ENCODE results near the gene PITRM1.

PITRM1 gene

GRCh38 chr10:3139216-3139910 is 33.2 kb downstream of the PITRM1 start:
- DNase-seq (ENCODE audit: low read depth), result no peak

DNA sequence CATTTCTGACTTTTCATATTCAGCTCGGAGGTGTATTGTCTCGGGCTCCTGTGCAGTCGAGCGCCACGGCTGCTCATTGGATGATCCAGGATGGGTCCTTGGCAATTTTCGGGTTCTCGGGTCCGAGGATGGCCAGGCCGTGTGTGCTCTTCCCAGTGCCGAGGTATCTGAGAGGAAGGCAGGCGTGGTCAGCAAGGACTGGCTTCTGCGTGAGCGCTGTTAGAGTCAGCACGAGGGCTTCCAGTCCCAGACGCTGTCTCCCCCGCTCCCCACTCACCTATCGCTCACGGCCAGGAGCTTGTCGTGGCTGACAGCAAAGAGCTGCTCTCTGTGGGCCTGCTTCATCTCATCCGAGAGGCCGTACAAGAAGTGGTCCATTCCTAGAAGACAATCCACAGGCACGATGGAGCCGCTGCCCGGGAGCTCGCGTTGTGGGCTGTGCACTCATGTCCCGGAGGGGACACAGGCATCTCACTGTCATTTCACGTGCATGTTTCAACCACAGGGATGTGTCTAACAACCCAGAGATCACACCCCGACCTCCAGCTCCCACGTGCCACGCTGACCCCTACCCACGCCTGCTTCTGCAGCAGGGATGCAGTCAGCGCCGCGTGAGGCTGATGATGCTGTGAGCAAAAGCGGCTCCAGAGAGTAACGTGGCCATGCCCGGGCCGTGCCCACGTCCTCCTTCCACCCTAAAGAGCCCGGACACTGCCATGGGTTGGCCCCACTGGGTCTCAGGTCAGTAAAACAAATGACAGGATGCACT is 34.4 kb downstream of the PITRM1 start:
- DNase-seq (ENCODE audit: low read depth), result no peak

DNA sequence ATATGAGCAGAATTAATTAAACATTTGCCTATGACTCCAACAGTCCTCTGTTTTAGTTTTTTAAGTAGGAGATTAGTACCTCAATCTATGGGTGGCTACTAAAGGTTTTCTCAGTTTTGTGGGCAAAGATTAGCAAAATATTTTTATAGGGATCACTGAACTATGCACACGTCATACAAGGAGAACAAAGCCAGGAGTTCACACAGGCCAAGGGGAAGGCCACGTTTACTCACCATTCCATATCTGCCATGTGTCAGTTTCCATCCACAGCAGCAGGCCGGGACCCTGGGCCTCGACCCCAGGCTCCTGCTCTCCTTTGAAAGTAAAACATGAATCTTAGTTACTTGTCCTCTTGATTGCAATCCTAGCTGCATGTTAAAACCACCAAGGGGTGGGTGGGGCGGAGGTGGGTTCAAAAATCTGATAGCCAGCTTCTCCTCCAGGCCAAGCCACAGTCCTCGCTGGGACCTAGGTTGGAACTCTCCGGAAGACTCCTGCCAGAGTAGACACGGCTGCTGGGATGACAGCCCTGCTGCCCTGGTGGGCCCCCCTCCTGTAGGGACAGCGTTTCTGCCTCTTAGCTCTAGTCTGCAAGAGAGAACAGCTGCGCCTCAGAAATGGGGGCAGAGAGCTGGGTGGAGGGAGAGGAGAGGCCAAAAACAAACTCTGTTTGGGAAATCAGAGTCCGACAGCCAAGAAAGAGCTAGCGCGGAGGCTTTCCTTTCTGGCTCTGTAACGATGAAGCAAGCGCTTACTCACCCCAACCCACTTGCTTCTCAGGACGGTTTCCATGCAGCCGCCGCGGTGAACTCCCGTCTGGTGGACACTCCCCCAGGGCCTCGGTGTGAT is 35.6 kb downstream of the PITRM1 start:
- no peak for DNase-seq (ENCODE audit: low read depth)

GRCh38 chr10:3136336-3136735 is 36.2 kb downstream of the PITRM1 start:
- DNase-seq (ENCODE audit: low read depth), result no peak

GRCh38 chr10:3135006-3135405 is 37.6 kb downstream of the PITRM1 start:
- no peak for DNase-seq (ENCODE audit: low read depth)

- no peak for DNase-seq (ENCODE audit: low read depth)
Measured at GRCh38 chr10:3133948-3134347, 38.6 kb downstream of the PITRM1 start.

- no peak for DNase-seq (ENCODE audit: low read depth)
Measured at GRCh38 chr10:3132036-3133025, 40.3 kb downstream of the PITRM1 start.

DNA sequence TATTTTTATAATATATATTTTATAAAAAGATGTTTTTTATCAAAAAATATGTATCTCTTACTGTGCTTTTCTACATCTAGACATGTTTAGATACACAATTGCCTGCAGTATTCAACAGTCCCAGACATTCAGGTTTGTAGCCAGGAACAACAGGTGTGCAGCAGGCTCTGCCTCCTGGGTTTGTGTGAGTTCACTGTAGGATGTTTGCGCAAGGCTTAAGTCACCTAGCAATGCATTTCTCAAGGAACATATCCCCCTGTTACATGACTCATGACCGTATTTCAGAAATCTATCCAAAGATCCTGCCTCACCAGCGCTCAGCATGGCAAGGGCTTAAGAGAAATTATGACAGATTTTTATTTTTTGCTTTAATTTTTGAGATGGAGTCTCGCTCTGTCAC is 41.5 kb downstream of the PITRM1 start:
- no peak for DNase-seq (ENCODE audit: low read depth)

DNA sequence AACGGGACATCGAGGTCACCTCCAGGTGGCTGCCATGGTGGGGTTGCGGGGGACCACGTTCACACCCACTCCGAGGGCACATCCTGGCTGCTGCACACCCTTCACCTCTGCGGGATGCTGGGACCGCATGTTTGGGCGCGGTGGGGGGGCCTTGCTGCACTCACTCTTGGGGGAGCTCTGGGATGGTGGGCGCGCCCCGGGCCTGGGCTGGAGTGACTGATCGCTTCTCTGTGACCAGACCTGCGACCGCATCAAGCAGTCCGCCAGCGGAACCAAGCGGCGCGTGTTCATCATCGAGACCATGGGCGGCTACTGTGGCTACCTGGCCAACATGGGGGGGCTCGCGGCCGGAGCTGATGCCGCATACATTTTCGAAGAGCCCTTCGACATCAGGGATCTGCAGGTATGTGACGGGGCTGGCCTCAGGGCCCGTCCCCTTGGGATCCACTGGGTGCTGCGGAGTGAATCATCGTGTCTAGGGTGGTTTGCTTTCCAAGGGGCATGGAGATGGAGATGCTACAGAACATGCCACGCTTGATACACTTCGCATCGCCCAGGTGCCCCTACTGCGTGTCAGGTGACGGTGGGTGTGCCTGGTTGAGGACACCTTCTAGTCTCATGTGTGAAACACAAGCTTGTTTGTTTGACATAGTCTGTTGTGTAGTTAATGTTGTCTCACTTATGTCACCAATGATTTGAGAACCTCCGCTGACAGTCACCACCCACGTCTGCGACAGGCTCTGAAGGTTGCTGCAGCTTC is 42.8 kb downstream of the PITRM1 start:
- no peak for DNase-seq (ENCODE audit: low read depth)

GRCh38 chr10:3128379-3129130 is 44.0 kb downstream of the PITRM1 start:
- DNase-seq (ENCODE audit: low read depth), result no peak

DNA sequence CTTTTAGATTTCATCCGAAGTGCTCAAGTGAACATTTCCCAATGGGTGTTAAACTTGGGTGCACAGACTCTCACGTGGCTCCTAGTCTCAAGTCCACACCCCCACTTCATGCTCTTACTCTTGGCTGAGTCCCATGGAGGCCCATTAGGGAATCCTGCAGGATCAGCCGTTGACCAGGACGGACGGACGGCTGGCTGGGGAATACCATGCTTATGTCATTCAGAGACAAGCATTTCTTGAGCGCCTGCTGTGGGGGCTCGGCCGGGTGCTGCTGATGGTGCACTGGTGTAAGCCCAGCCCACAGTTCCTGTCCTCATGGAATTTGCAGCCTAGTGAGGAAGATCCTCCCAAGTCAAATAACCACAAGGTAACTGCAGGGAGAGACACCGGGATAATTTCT is 44.7 kb downstream of the PITRM1 start:
- no peak for DNase-seq (ENCODE audit: low read depth)

DNA sequence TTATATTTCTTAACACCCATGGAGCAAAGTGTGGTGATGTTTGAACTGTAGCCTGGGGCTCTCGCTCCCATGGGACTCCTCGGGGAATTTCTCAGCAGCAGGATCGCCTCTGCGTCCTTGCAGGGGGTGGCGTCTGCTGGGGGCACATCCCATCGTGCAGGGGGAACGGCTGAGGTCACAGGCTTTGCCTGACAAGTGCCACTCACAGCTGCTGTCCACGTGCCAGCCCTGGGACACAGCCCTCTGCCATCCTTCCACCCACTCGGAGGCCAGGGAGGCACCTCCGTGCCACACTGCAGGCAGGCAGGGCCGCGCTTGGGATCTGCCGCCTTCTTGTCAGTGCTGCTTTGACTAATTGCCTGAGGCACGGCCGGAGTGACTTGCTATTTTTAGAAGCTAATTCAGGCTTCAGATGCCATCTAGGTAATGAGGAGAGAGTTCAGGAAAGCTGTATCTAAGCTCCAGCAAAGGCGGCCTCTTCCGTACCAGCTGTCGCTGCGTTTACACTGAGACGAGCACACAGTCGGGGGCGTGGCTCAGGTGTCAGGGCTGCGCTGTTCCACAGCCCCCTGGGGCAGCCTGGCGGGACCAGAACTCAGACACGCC is 45.7 kb downstream of the PITRM1 start:
- no peak for DNase-seq (ENCODE audit: low read depth)

DNA sequence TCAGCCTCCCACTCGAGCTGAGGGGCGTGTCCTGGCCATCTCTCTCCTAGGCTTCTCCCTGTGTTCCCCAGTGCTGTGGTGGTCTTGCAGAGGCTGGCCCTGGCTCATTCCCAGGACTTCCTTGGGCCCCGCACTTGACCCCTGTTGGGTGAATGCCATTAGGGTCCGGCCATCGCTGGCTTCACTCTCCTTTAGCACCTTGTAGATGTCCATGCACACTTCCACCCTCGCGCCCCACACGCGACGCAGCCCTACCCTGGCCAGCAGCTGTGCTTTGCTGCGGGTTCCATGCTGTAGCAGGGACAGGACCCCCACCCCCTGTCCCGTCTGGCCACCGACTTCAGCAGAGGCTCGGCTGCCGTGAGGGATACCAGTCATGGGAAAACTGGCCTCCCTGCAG is 46.3 kb downstream of the PITRM1 start:
- DNase-seq (ENCODE audit: low read depth), result no peak

DNA sequence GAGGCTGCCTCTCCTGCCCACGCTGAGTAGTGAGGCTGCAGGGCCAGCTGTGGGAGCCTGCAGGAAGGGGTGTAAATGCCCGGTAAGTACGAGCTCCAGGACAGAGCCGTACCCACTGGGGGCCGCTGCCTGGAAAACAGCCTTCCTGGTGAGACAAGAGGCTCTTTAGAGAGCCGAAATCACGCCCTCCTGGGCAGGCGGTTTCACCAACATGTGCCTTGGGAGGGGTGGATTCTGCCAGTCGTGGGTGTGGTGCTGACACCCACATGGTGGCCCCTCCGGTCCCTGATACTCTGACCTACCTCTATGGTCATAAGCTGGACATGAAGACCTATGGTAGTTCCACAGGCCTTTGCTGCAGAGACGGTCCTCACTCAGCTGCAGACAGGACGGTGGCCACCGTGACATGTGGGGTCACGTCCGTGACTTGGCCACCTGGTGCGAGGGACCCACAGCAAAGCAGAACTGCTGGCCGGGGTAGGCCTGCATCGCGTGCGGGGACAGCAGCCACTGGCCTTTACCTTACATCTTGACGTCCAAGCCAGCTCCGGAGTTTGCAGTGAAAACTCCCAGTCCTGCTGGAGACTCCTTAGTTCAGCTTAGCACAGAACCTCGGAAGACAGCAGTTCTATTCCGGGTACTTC is 46.9 kb downstream of the PITRM1 start:
- DNase-seq (ENCODE audit: low read depth), result no peak

DNA sequence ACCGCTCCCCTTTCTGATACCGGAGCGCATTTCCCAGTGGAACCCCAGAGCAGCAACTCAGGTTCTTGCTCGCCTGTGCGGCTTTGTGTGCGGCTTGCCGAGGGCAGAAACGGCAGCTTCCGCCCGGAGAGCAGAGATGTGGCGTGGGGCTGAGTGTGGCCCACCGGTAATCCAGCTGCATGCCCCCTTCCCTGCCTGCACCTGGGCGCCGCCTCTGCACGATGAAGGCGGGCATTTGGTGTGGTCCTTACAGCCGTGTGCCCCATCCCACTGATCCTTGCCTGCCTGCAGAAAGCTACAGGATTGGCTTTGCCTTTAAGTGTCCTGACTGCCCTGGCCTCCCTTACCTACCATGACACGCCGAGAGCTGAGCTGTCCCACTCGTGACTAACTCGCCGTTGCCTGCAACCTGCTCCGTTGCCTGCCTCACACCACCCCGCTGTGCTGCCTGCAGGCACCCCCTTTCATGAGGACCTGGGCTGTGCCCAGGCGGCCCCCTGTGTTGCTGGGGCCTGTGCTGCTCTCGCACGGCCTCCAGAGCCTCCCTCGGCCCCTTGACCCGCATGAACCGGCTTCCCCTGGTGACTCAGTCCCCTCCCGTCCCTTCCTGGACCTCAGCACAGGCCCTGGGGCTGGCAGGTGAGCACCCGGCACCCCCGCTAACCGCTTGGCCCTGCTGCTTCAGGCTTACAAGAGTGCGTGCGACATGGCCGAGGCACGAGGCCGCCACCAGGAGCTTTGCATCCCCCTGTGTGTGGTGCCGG is 48.0 kb downstream of the PITRM1 start:
- no peak for DNase-seq (ENCODE audit: low read depth)

DNA sequence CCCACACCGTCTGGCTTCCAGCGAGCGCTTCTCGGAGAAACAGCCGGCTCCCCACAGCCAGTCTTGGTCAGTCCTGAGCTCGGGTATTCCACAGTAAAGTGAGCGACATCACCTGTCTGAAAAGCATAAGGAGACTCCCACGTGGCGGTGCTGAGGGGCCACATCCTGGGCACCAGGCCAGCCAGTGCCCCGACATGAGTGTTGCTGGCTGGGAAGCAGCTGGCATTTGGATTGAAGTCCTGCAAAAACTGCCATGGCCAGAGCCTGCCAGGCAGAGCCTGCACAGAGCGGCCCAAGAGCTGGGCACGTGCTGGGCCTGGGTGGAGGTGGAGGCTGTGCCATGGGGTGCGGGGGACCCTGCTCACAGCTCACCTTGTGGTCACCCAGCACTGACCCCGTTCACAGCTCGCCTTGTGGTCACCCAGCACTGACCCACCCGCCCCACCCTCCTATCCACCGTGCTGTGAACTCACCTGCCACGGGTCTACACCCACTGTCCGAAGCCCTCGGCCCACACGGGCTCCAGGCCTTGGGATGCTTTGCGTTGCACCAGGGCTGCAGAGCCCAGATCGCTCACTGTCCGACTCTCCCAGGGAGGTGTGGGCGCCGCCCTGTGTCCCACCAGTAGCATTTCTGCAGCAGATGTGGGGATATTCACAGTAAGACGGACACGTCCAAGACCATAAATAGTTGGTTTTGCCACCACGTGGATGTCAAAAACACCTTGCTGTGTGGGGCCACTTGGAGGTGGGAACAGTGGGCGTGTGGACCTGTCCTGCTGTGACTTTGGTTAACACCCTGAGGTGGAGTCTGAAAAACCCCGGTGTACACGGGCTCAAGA is 48.8 kb downstream of the PITRM1 start:
- no peak for DNase-seq (ENCODE audit: low read depth)

DNA sequence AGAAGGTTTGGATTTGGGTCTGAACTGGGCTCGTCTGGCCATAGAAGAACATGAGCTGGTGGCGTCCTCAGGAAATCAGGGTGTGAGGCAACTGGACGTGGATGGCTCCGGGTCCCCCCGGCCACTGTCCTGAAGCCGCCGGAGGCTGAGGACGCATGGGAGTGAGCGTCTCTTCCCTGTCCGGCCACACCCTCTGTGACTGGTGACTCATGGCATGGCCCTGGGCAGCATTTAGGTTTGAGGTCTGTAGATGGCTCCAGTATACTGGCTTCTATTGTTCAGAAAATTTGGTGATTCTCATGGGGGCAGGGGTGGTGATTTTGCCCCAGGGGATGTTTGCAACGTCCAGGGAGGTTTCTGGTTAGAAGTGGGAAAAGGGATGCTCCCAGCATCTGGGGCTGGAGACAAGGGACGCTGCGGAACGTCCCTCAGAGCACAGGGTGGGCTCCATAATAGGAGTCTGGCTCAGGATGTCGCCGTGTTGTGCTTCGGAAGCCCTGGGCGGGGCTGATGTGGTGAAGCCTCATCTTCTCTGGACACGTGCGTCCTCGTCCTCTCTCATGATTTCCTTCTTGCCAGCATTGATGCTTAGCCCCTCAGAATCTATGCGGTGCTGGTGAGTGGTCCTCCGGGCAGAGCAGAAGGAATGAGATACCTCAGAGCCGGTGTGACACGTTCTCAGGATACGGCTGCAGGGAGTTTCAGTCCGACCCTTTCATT is 49.9 kb downstream of the PITRM1 start:
- no peak for DNase-seq (ENCODE audit: low read depth)
